GM19463 (cell line): Measurements from ENCODE around the gene RSPH9.
"Not testable (repeated sequence)": the region's sequence is repeated elsewhere in the genome, so short reads cannot be mapped to it uniquely, and the experiment has no call there.

Experiments used
- ATAC-seq: cut with Tn5 transposase; IDR thresholded peaks from one replicate; pipeline ENCODE4 v1.9.1; 2021; ENCODE audit warnings: mild to moderate bottlenecking, moderate library complexity; ENCODE audit not compliant: unreplicated experiment

Gene RSPH9

DNA sequence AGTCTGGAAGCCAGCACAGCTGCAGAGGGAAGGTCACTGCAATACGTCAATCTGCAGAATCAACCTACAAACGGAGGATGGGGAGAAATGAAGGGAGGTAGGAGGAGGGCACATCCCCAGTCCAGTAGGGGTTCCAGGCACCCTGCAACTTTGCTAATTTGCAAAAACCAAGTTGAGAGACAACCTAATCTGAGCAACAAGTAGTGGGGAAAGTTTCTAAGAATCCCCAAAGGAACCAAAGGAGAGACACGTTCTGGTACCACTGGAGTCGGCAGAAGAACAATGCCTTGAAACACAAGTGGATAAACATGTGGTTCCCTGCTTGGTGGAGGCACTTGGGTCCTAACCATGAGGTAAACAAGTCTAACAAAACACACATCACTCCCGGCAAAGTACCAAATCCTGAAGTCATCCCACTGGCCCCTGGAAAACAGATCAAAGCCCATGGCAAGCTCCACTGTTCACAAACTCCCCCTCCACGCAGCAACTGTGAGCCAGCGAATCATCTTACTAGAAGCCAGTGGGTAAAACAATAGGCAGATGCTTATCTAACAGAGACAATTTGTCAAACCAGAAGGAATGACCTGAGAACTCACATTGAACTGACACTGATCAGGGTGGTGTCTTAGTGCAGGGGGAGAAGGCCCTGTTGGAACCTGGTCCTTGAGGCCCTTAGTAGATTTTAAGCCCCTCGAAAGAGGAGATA, 38.0 kb downstream of the RSPH9 start:
- no peak for ATAC-seq

DNA sequence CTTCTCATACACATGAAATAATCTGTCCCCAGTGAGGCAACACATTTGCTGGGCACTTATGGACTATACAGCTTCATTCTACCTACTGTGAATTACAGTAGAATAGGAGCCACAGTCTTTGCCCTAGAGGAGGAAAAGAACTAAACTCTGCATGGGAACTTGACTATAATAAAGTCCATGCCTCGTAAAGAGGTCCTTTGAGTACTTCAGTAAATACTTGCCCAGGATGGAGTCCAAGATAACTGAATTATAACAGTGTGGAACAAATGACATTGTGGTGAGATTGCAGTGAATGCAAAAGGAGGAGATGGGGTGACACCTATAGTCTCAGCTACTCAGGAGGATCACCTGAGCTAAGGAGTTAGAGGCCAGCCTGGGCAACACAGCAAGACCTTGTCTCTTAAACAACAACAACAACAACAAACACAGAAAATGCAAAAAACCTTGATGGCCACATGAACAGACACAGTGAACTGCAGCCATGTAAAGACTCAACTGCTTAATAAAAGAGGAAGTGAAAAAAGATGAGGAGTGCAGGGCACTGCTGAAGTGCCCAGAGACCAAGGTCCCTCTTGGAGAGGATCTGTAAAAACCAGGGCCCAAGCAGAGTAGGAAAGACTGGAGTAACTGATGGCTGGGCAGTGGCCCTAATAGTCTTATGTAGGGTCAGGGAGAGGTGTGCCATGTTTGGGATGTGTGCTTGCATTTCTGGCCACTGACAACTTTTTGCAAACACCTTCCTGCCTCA, 39.0 kb downstream of the RSPH9 start:
- no peak for ATAC-seq

DNA sequence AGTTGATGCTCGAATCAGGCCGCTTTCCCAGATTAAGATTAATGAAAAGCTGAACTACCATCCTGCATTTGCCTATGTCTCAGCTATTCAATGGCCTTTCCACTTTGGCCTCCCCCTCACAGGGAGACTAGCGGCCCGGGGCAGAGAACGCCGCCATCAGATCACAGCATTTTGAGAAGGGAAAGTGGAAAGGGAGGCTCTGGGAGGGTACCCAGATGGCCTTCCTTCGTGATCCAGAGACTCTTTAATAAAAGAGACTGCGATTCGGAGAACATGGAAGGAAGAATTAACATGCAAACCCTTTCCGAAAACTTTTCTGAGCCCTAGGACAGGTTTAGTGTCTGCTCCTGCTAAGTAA, 42.2 kb downstream of the RSPH9 start:
- ATAC-seq, result no peak

DNA sequence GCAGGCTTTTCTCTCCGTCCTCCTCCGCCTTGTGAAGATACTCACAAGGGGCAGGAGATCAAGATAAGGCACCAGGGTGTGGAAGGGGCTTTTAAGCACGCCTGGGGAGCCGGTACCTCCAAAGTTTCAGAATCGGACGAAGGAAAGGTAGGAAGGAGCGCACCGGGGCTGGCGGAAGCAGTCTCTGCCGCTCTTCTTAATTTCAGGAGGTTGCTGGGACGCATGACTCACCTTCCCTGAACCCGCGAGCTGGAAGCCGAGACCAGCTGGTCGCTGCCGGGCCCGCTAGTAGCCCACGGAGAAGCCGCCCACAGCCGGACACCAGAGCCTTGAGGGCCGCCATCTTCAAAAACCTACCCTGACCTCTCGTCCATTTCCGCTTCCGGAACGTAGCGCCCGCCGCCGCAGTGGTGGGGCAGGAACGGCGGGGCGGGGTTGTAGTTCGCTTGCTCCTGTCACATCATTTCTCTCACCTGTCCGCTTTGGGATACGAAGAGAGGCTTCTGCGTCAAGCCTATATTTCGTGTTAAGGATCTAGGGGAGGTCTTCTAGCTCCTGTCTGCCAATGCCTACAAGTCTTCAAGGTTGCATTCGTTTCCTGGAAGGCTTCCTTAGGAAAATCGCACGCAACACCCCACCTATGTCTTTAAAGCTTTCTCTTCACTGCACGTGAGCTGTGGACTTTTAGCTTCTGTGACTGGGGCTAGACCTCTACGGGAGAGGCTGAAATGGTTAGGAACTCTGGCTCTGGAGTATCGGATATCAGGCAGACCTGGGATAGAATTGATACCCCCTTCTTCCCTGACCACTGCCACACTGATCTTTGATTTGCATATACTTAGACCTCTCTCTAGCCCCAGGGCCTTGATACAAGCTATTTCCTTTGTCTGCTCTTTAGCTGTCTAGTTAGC, 42.9 kb downstream of the RSPH9 start, which contains the start of gene MRPS18A:
Gene MRPS18A (minus strand): TSS at position 355 of the 911 bp plus-strand sequence. CDS start 12 bp downstream, at position 343.
- ATAC-seq, result peak; percentile 95

DNA sequence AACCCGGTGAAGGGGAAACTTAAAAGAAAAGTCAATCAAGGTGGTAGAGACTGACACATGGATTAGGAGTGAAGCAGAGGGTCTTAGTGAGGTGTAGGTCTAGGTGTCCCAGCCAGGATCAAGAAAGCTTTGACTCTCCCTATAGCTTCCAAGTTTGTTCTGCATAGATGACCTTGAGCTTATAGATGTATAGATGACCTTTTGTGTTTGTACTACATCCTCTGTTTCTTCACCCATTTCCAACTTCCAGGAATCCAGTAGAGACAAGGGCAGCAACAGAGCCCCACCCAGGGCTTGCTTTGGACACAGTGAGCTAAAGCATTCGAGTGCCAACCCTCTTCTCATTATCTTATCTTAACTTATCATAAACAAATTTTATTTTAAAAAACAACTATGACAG, 44.6 kb downstream of the RSPH9 start:
- no peak for ATAC-seq

DNA sequence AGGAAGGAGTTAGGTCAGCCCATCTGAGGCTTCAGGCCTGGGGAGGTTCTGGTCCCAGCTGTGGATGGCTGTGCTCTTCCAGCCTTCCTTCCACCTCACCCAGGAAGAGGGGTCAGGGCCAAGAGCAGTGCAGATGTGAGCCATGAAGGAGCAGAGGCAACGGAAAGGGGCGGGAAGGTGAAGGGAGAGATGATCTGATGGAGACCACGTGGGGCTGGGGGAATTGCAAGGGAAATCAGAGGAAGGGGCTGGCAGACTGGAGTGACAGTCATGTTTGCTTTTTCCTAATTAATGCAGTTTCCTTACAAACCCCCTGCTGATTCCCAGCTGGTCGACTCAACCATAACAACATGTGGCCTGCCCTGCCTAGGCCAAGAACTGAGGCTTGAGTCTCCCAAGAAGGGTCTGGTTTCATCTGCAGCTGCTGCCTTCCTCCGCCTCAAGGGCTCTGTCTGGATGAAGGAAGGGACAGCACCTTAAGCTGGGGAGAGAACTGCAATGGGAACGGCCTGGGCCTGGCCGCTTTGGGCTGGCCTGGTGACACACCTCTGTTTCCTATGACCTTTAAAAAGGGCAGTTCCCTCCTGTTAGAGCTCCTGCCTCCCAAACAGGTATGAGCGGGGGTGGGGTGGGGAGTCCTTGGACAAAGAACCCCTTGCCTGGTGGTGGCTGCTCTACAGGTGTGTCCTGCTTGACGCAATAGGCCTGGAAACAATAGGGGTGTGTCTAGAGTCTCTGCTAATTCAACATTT, 50.6 kb downstream of the RSPH9 start:
- ATAC-seq, result no peak

DNA sequence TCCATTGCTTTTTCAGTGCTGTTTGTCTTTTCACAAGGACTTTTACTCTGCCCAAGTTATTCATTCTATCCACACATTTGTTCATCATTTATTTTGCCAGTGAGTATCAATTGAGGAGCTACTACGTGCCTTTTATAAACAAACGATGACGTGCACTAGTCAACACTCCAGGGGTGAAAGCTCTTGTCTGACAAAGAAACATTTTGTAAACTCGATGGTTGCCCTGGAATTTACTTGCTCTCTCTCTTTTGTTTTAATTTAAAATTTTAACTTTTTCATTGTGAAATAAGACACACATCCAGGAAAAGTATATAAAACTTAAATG, 51.1 kb downstream of the RSPH9 start:
- ATAC-seq, result no peak

DNA sequence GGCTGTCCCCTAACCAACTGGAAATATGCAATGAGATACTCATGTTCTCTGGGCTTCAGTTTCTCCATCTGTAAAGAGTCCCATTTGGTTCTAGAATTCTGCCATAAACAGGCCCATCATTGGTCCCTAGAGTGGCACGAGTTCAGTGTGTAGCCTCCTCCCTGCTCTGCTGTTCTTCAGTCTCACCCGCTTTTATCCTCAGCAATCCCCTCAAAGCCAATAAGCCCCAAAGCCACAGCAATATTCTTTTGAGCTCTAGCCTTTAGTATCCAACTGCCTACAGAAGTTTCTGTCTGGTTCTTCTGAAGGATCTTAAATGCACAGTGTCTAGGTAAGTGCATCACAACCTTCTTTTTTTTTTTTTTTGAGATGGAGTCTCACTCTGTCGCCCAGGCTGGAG, 52.6 kb downstream of the RSPH9 start:
- no peak for ATAC-seq

DNA sequence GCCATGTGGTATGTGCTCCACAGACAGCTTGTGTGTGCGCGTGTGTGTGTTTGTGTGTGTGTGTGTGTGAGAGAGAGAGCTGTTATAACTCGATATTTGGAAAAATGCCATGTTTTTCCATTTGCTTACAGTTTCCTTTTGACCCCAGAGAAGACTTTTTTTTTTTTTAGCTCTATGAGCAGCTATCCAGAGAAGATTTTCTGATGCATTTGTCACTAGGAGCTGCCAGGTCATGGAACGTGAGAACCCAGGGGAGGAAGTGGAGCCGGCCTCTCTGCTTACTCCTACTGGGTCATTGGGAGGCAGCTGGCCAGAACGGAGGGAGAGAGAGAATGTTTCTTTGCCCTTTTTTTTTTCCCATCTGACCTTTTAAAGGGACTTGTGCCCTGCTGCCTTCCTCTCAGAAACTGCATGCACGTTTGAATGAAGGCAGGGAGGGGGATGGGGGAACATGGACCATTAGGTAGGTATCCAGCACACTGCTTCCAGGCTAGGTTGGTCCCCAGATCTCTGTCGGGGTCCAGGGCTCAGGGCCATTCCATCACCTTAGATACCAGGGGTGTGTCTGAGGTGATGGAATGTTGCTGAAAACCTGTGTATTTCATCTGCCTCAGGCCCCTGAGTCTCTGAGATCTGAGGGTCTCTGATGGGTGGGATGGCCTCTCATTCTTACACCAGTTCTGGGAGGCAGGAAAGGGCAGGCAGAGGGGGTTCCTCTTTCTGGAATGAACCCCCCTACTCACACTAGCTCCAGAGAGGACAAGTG, 53.9 kb downstream of the RSPH9 start:
- no peak for ATAC-seq

DNA sequence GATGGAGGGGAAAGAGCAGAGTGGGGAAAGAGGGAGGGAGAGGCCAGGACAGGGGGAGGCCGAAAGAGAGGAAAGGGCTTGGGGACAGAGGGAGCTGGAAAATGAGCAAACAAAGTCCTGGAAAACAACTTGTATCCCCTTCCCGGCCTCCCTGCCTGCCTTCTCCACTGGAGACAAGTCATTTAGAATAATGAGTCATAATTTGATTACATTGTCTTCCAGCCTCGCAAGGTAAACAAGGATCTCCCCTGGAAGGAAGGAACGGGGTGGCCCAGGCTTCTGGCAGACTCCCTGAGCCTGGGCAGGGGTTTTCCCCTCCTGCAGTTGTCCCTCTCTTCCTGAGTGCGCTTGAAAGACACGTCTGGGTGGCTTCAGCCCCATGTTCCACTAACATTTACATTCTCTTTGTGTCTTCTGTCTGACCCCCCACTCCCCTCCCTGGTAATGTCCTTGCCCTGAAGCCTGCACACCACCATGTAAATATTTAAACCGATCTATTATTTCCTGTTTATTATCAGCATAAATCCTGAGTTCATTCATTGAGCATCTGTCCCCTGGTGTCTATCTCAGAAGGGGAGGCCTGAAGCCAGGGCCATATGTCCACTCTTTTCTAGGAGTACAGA, 54.8 kb downstream of the RSPH9 start:
- no peak for ATAC-seq

DNA sequence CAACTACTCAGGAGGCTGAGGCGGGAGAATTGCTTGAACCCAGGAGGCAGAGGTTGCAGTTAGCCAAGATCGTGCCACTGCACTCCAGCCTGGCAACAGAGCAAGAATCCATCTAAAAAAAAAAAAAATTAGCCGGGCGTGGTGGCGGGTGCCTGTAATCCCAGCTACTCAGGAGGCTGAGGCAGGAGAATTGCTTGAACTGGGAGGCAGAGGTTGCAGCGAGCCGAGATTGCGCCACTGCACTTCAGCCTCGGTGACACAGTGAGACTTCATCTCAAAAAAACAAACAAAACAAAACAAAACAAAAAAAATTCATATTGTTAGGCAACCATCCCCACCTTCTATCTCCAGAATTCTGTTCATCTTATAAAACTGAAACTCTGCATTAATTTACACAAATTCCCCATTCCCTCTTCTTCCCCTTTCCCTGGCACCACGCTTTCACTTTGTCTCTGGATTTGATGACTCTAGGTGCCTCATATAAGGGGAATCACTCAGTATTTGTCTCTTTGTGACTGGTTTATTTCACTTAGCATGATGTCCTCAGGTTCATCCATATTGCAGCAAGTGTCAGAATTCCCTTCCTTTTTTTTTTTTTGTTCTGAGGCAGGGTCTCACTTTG, 56.2 kb downstream of the RSPH9 start:
- ATAC-seq, result not testable (repeated sequence)

DNA sequence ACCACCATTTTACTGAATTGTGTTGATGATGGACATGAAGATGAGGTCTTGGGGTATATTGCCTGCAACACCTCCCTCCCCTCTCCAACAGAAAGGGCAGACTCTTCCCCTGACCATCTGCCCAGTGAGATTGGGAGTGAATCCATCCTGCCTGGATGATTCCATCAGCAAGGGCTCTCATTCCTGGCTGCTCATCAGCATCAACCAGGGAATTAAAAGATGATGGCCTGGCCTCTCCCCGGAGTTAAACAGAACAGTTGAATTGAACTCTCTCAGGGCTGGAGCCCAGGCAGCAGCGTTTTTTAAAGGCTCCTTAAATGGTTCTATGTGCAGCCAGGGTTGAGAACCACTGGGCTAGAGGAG, 57.3 kb downstream of the RSPH9 start:
- no peak for ATAC-seq

DNA sequence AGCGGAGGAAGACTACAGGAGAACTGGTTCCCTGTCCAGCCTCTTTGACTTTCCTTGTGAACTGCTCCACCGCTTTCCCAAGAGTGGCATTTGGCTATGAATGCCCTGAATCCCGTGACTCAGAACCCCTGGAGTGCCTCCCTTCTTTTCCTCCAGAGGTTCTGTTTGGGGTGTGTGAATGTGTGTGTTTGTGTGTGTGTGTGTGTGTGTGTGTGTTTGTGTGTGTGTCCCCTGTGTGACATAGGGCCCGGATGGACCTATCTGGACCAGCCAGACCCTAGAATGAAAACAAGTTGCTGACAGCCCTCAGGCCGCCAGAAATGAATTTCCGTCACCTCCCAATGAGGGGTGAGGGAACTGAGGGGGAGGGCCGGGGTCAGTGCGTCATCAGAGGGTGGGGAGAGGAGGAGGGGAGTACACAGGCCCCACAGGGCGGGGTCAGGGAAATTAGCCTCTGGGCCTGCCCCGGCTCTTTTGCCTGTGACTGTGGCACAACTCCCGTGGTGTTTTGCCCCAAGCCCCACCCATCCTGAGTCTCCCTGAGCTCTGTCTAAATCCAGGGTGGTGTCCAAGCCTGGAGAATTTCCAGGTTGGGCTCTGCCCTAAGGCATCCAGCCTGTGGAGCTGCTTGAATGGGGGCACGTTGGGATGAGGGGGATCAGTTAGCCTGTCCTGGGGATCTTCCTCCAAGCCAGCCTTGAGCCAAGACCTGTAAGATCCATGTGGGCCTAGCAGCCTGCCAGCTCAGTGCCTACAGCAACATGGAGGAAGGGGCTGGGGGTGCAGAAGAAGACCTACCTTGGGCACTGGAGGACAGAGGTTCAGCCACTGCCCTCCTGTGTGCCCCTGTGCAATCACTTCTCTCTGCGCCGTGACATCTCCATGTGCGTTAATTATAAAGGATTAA, 58.0 kb downstream of the RSPH9 start:
- peak; percentile 85 for ATAC-seq

DNA sequence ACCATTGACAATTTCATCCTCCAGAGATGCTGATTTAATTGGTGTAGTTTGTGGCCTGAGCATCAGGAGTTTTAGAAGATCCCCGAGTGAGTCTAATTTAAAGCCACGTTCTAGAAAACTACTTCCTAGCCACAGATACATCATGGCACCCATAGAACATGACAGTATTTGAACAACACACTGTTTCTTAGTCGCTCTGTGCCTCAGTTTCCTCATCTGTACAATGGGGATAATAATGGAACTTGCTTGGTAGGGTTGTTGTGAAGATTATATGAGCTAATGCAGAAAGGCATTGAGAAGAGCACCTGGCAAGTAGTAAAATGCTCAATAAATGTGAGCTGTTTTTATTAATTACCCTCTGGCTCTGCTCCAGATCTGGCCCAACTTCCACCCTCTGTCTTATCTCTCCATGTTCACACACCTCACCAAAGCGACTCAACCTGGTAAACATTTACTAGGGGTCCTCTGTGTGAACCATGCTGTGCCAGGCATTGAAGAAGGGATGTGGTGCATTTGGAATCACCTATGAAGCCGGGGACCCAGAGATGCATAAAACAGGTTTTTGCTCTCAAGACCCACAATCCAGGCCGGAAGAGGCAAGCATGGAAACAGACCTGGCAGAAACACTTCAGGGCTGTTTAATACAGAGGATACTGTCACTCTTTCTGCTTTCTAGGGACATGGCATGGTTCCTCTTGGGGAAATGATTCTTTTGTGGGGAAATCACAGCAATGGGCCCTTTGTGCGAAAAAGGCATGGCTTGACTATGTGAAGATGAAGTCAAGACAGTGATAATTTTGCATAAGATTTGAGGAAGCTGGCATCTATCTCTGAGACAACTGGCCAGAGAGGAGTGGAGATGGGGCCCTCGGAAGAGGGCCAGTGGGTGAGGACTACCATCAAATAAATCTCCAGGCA, 58.9 kb downstream of the RSPH9 start:
- ATAC-seq, result no peak

DNA sequence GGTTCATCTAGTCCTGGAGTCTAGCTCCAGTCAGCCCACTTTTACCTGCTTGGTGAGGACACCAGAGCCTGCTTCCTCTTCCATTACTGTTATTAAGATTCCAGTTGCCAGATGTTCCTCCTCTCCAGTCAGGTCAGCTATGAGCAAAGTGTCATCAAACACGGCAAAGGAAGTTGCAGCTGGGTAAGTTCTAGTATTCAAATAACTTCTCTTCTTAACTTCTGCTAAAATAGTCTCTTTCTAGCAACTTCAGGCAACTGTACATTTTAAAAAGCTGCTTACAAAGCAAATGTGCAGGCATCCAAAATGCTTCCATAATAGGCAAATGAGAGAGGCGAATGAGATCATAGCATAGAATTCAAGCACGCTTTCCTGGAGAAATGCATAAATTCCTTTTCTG, 61.2 kb downstream of the RSPH9 start:
- ATAC-seq, result no peak

DNA sequence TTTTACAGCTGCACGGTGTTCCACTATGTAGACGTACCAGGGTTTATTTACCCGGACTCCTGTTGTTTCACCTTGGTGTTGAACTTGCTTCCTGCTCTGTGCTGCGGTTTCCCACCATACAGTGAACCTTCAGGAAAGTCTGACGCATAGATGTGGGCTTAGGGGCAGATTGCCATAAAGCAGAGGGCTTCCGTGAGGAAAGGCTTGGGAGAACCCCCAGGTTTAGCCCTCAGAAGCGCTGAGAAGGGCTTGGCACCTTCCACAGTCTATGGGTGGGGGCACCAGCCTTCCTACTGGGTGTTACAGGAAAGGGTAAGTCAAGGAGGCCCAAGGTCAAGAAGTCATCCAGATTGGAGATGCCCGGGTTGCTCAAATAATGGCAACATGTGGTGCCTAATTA, 62.0 kb downstream of the RSPH9 start:
- ATAC-seq, result no peak

DNA sequence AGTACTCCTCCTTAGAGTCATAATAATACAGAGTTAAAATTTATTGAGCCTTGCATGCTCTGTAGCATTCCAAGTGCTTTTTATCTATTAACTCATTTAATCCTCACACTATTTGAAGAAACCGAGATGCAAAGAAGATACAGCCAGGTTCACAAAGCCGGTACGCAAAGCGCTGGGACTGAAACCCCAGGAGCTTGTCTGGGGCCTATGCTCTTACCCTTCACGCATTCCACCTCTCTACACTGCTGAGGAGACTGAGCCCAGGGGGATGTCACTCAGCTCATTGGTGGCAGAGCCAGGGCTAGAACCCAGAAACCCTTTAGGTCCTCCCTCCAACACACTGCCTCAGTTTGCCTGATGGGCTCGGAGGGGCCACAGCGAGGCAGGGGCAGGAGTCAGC, 62.4 kb downstream of the RSPH9 start:
- no peak for ATAC-seq
